Vagina (tissue), 2 donors: ENCODE measurements around the gene C2CD2. TPM values are rescaled to one million over a fixed set of nuclear protein-coding genes. Genes with fewer than 3 reads are reported as not detected.

Experiments used
- DNase-seq, 2 donors: peaks; one replicate each; pipeline ENCODE4 v3.0.0-alpha.2; 2017; ENCODE audit errors: extremely low spot score in 2 of 2
- H3K27ac ChIP-seq: fragments of 200-600 bp; sonication (generic); one replicate; pipeline ENCODE4 v1.5.1; 2019
- H3K27me3 ChIP-seq: fragments of 200-600 bp; sonication (generic); one replicate; pipeline ENCODE4 v1.5.1; 2019
- H3K36me3 ChIP-seq, 2 donors: fragments of 200-600 bp; sonication (generic); one replicate each; pipeline ENCODE4 v1.5.1; 2017 to 2019
- H3K4me1 ChIP-seq: fragments of 200-600 bp; sonication (generic); one replicate; pipeline ENCODE4 v1.5.1; 2019
- H3K4me3 ChIP-seq, 2 donors: fragments of 200-600 bp; sonication (generic); 1 replicate in 1 of 2; 2 replicates in 1 of 2; pipeline ENCODE4 v1.5.1; 2016 to 2019
- H3K9me3 ChIP-seq: fragments of 200-600 bp; sonication (generic); one replicate; pipeline ENCODE4 v1.5.1; 2019
- POLR2A ChIP-seq, 2 donors: fragments of 450-650 bp; IDR thresholded peaks; one replicate each; pipeline ENCODE4 v1.6.1; 2017; ENCODE audit warnings: antibody characterized with exemption in 2 of 2, mild to moderate bottlenecking in 2 of 2, moderate library complexity in 2 of 2
- POLR2AphosphoS5 ChIP-seq, 2 donors: sonication (generic); formaldehyde crosslinking; IDR thresholded peaks; one replicate each; pipeline ENCODE4 v1.9.0; 2017; ENCODE audit warnings: antibody characterized with exemption in 2 of 2, mild to moderate bottlenecking in 2 of 2, low read depth in 1 of 2; ENCODE audit not compliant: insufficient read depth in 1 of 2
- intact Hi-C: fragments of 100-400 bp; cut with DNase I; formaldehyde crosslinking; loops from one replicate; pipeline ENCODE4 v1.15.1; 2023
- total RNA-seq: library from RNA; depleted of rRNA; stranded (reverse); fragments of >200 nt; gene quantifications from one replicate; pipeline ENCODE4 v1.2.3, GENCODE V29; 2016
- TF ChIP-seq, protein P1 (sequence below), 3 experiments: fragments of 450-650 bp in 2 of 3; fragments of 200-600 bp in 1 of 3; sonication (generic) in 1 of 3; IDR thresholded peaks; one replicate each; pipeline ENCODE4 v1.5.1; 2017 to 2019; ENCODE audit warnings: antibody characterized with exemption in 3 of 3, mild to moderate bottlenecking in 2 of 3, moderate library complexity in 2 of 3

Gene C2CD2
- total RNA-seq, 1 donor from 2014 or later, result 36.1 TPM

DNA sequence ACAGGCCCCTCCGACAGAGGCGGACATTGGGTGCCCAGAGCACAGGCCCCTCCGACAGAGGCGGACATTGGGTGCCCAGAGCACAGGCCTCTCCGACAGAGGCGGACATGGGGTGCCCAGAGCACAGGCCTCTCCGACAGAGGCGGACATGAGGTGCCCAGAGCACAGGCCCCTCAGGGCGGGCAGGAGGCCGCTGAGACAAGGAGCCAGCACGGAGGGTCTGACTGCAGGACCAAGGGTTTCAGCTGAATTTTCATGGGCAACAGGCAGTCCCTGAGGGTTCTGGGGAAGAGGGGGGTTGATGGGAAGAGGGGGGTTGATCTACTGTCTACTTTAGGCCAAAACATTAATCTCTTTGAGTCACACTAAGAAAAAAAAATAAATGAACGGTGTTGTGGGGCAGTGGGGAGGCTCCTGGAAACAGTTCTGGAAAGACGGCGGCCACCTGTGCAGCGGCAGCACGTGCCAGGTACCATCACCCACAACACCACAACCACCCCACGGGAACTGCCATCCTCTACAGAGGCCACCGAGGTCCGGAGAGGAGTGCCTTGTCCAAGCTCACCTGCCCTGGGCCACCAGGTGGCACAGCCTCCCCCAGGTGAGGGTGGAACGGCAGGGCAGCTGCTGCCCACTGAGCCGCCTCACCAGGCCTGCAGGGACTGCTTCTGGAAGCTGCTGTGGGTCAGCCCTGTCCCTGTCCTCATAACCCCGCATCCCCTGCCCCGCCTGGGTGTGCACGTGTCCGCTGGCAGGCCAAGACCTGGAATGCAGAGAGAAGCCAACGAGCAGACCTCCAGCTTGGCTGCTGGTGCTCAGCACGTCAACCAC is 95.1 kb downstream of the C2CD2 start:
- H3K36me3 ChIP-seq, result peaks cover 0 to 34% of the 10 kb centered on the region in 2 donors
- no peak for DNase-seq
- H3K27ac ChIP-seq, result no peak overlapping the region
- TF ChIP-seq POLR2A (IDR thresholded peaks at IDR 0.05), result no peak
- TF ChIP-seq, protein P1, sequence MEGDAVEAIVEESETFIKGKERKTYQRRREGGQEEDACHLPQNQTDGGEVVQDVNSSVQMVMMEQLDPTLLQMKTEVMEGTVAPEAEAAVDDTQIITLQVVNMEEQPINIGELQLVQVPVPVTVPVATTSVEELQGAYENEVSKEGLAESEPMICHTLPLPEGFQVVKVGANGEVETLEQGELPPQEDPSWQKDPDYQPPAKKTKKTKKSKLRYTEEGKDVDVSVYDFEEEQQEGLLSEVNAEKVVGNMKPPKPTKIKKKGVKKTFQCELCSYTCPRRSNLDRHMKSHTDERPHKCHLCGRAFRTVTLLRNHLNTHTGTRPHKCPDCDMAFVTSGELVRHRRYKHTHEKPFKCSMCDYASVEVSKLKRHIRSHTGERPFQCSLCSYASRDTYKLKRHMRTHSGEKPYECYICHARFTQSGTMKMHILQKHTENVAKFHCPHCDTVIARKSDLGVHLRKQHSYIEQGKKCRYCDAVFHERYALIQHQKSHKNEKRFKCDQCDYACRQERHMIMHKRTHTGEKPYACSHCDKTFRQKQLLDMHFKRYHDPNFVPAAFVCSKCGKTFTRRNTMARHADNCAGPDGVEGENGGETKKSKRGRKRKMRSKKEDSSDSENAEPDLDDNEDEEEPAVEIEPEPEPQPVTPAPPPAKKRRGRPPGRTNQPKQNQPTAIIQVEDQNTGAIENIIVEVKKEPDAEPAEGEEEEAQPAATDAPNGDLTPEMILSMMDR (IDR thresholded peaks at IDR 0.05), result no peak
- no peak for TF ChIP-seq POLR2AphosphoS5 (IDR thresholded peaks at IDR 0.05; ENCODE audit: insufficient read depth in 1 of 2, low read depth in 1 of 2)
- H3K4me1 ChIP-seq, result peaks cover 9% of the 10 kb centered on the region
- no peak overlapping the region for H3K4me3 ChIP-seq
- no peaks in the 10 kb centered on the region for H3K27me3 ChIP-seq
- intact Hi-C loops, result no loop called here
- no peaks in the 10 kb centered on the region for H3K9me3 ChIP-seq

DNA sequence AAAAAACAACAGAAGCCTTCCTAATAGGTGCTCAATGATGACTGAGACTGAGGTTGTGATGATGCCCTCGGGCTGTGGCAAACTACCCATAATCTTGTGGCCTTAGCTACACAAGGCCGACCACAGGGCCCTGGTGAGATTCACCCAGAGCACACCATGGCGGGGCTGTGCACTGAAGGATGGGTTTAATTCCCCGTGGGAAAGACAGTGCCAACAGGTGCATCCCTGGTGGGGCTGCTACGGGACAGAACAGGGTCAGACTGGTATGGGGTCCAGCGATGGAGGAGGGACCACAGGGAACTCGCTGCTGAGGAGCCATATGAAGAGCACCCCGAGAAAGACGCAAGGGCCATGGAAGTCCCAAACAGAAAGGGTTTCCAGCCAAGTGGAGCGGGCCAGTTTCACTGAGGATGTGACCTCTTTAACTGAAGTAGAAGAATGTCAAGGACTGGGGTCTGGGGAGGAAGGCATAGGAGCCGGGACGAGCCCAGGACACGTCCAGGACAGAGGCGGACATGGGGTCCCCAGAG is 96.0 kb downstream of the C2CD2 start:
- H3K4me1 ChIP-seq, result peaks cover under 1% of the 10 kb centered on the region
- intact Hi-C loops, result no loop called here
- H3K36me3 ChIP-seq, result peaks cover 0 to 40% of the 10 kb centered on the region in 2 donors
- no peaks in the 10 kb centered on the region for H3K27me3 ChIP-seq
- TF ChIP-seq POLR2A (IDR thresholded peaks at IDR 0.05) (no peak), POLR2AphosphoS5 (IDR thresholded peaks at IDR 0.05; ENCODE audit: insufficient read depth in 1 of 2, low read depth in 1 of 2) (no peak)
- TF ChIP-seq, protein P1 (IDR thresholded peaks at IDR 0.05), result no peak
- no peaks in the 10 kb centered on the region for H3K9me3 ChIP-seq
- H3K27ac ChIP-seq, result no peak overlapping the region
- DNase-seq, result no peak
- H3K4me3 ChIP-seq, result no peak overlapping the region

- intact Hi-C loops, result no loop called here
- H3K9me3 ChIP-seq, result no peaks in the 10 kb centered on the region
- no peak overlapping the region for H3K27ac ChIP-seq
- H3K4me1 ChIP-seq, result no peaks in the 10 kb centered on the region
- no peak overlapping the region for H3K4me3 ChIP-seq
- peaks cover 0 to 40% of the 10 kb centered on the region in 2 donors for H3K36me3 ChIP-seq
- no peak for DNase-seq
- TF ChIP-seq POLR2AphosphoS5 (IDR thresholded peaks at IDR 0.05; ENCODE audit: insufficient read depth in 1 of 2, low read depth in 1 of 2), result no peak
- TF ChIP-seq, protein P1 (IDR thresholded peaks at IDR 0.05), result no peak
- no peak for TF ChIP-seq POLR2A (IDR thresholded peaks at IDR 0.05)
- H3K27me3 ChIP-seq, result no peaks in the 10 kb centered on the region
These were observed 97.2 kb downstream of the C2CD2 start for GRCh38 chr21:41856572-41856971.

- TF ChIP-seq POLR2AphosphoS5 (IDR thresholded peaks at IDR 0.05; ENCODE audit: insufficient read depth in 1 of 2, low read depth in 1 of 2) (no peak), POLR2A (IDR thresholded peaks at IDR 0.05) (no peak)
- TF ChIP-seq, protein P1 (IDR thresholded peaks at IDR 0.05), result no peak
- no peaks in the 10 kb centered on the region for H3K4me1 ChIP-seq
- H3K4me3 ChIP-seq, result no peak overlapping the region
- no peaks in the 10 kb centered on the region for H3K27me3 ChIP-seq
- intact Hi-C loops, result no loop called here
- peaks cover 0 to 40% of the 10 kb centered on the region in 2 donors for H3K36me3 ChIP-seq
- H3K27ac ChIP-seq, result no peak overlapping the region
- no peaks in the 10 kb centered on the region for H3K9me3 ChIP-seq
- no peak for DNase-seq
These were observed 99.3 kb downstream of the C2CD2 start for GRCh38 chr21:41854426-41854995.
